ENCODE data around the gene AOPEP. TPM values are rescaled to one million over a fixed set of nuclear protein-coding genes. Genes with fewer than 3 reads are reported as not detected.

The AOPEP gene
- polyA plus RNA-seq, 2 of the 4 experiments (the other 2 are of a cell fraction): 226 to 266 TPM

- WGBS (ENCODE audit: missing lambda C conversion rate): 84% methylated on average over 5 of the region's 5 CpGs
- H3K4me3 ChIP-seq: no peak overlapping the region
- DNase-seq (ENCODE audit: low read depth in 1 of 2, low spot score in 1 of 2) (no peak), ATAC-seq (no peak), FAIRE-seq (no peak)
- peak overlapping the region; percentile 55 to 62 for H3K27ac ChIP-seq
- POLR2A ChIA-PET: interaction anchor here (1.4 to 1.5 kb wide), 2 partner anchors 29 to 32 kb away, joined by 3 to 4 read pairs; no protein-coding TSS in a partner anchor
- CTCF ChIA-PET: interaction anchor here (1.1 to 1.7 kb wide), 2 partner anchors 12 to 270 kb away, joined by 3 to 4 read pairs; no protein-coding TSS in a partner anchor
- no peaks in the 10 kb centered on the region for H3K9me3 ChIP-seq
- H3K4me1 ChIP-seq: peaks cover 64% of the 10 kb centered on the region
- peak overlapping the region; percentile 57 for H3K4me2 ChIP-seq
- TF ChIP-seq MAZ (IDR thresholded peaks at IDR 0.05; ENCODE audit: borderline replicate concordance, low read depth, low read length) (no peak), USF2 (IDR thresholded peaks at IDR 0.05) (no peak), HEYL (CRISPR knock-in tag; IDR thresholded peaks at IDR 0.05) (no peak), SMC3 (IDR thresholded peaks at IDR 0.05) (no peak), NR3C1 (IDR thresholded peaks at IDR 0.05) (no peak), POLR2AphosphoS2 (conservative IDR thresholded peaks at IDR 0.05; ENCODE audit: low read length) (no peak), RNF2 (IDR thresholded peaks at IDR 0.05; ENCODE audit: borderline replicate concordance, low read depth) (no peak), PBX3 (IDR thresholded peaks at IDR 0.05) (no peak), CHD4 (IDR thresholded peaks at IDR 0.05; ENCODE audit: borderline replicate concordance) (no peak), MAFK (IDR thresholded peaks at IDR 0.05; ENCODE audit: partially characterized antibody) (no peak), TFCP2L1 (CRISPR knock-in tag; IDR thresholded peaks at IDR 0.05) (no peak), BCL3 (IDR thresholded peaks at IDR 0.05) (no peak), SREBF2 (IDR thresholded peaks at IDR 0.05) (no peak), RFX5 (IDR thresholded peaks at IDR 0.05) (no peak)
These were observed 225.0 kb downstream of the AOPEP start for GRCh38 chr9:94951324-94952135.

- H3K9me3 ChIP-seq: no peaks in the 10 kb centered on the region
- POLR2A ChIA-PET: no interaction called here
These were observed 226.3 kb downstream of the AOPEP start for GRCh38 chr9:94952565-94953373.

More at GRCh38 chr9:94952565-94953373, 226.3 kb downstream of the AOPEP start:
- no peak for FAIRE-seq
- Histone ChIP-seq H3K4me3 (no peak overlapping the region), H3K4me2 (peak overlapping the region; percentile 14; the same call in 2 of the 3 replicates), H3K4me1 (peaks cover 62% of the 10 kb centered on the region), H3K27ac (peak overlapping the region; percentile 45 to 71)
- ATAC-seq: peak in 1 of 2 experiments; percentile 16; a peak in 1 of 6 replicates
- DNase-seq (ENCODE audit: low read depth in 1 of 2, low spot score in 1 of 2): no peak
- 87% methylated on average over 8 of the region's 8 CpGs for WGBS (ENCODE audit: missing lambda C conversion rate)
- CTCF ChIA-PET: interaction anchor here (1.0 to 1.9 kb wide), 4 partner anchors 19 to 91 kb away, joined by 3 to 5 read pairs (median 4); no protein-coding TSS in a partner anchor
- TF ChIP-seq JUNB (IDR thresholded peaks at IDR 0.05) (no peak), BCL3 (IDR thresholded peaks at IDR 0.05) (no peak), PHF8 (IDR thresholded peaks at IDR 0.05; ENCODE audit: borderline replicate concordance, low read depth) (no peak), NR3C1 (IDR thresholded peaks at IDR 0.05) (no peak), KDM1A (IDR thresholded peaks at IDR 0.05; ENCODE audit: low read depth) (no peak), ATOH8 (CRISPR knock-in tag; IDR thresholded peaks at IDR 0.05; ENCODE audit: low read depth) (no peak), REST (IDR thresholded peaks at IDR 0.05) (no peak), EHMT2 (IDR thresholded peaks at IDR 0.05; ENCODE audit: low read depth) (no peak), ZC3H11A (IDR thresholded peaks at IDR 0.05) (no peak), HEYL (CRISPR knock-in tag; IDR thresholded peaks at IDR 0.05) (no peak), MYC (IDR thresholded peaks at IDR 0.05; ENCODE audit: borderline replicate concordance, low read length) (no peak), CBX2 (IDR thresholded peaks at IDR 0.05; ENCODE audit: borderline replicate concordance, low read depth) (no peak)
